ENCODE data around the gene TRPM4. TPM values are rescaled to one million over a fixed set of nuclear protein-coding genes. Genes with fewer than 3 reads are reported as not detected.

The TRPM4 gene
- total and polyA plus RNA-seq, 2 of the 13 experiments (the other 11 are each of a cell fraction or from before 2014, with no cell fraction given): 1.9 to 4.3 TPM

DNA sequence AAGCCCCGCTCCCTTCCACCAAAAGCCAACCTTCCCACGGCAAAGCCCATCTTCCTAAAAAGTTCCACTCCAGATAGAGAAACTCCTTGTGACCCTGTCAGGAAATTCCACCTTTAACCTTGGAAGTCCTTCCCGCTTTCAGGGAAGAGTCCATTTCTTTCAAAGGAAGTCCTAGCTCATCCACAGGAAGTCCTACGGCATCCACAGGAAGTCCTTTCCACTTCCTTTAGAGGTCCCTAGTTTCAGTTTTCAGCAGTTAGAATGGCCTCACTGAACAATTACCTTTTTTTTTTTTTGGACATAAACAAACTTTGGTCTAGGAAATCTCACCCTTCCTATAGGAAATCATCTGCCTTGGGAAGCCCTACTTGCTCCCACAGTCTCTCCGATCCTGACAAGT, 31.7 kb downstream of the TRPM4 start:
- 99% methylated on average over 5 of the region's 5 CpGs for WGBS (ENCODE audit: low lambda C conversion rate)
- Histone ChIP-seq H3K4me3 (replicated peaks in 1 of 3; ENCODE audit: insufficient read depth in 1 of 3, low read depth in 2 of 3, low read length in 3 of 3) (no peak overlapping the region), H3K9me3 (ENCODE audit: low read length) (0 out of 2 replicates have a peak, but pooled peaks cover under 1% of the 10 kb centered on the region), H3K27ac (ENCODE audit: extremely low read length, insufficient read depth, low read length) (no peak overlapping the region), H3K4me2 (ENCODE audit: low read depth, low read length) (no peak overlapping the region), H3K79me2 (ENCODE audit: insufficient read depth, low read length) (no peaks in the 10 kb centered on the region), H3K27me3 (ENCODE audit: control insufficient read depth in 1 of 2, insufficient read depth in 2 of 2, low read length in 2 of 2) (no peaks in the 10 kb centered on the region), H3K9ac (ENCODE audit: insufficient read depth, low read depth, low read length) (no peak overlapping the region), H3K36me3 (replicated peaks in 1 of 2; ENCODE audit: control insufficient read depth in 1 of 2, insufficient read depth in 2 of 2, low read length in 2 of 2) (no peaks in the 10 kb centered on the region), H4K20me1 (ENCODE audit: insufficient read depth, low read length) (no peaks in the 10 kb centered on the region), H2AFZ (ENCODE audit: low read length) (no peak overlapping the region), H3K4me1 (ENCODE audit: insufficient read depth, low read length) (peaks cover 21% of the 10 kb centered on the region)
- no TSS peak for BruUV-seq (replicated peaks)
- ChIA-PET POLR2A (no interaction called here), CTCF (ENCODE audit: low intra/inter-chr PET ratio, low total read pairs) (no interaction called here)
- FAIRE-seq: no peak
- in situ Hi-C loops (cut with HindIII; ENCODE audit: extremely low pct_ligation_motif_present, low pct_unique_long_range_greater_than_20kb): no loop called here
- ATAC-seq: no peak
- TF ChIP-seq GABPA (IDR thresholded peaks at IDR 0.05; ENCODE audit: low read depth, low read length): peak; percentile 16; the same call in 1 of the 2 replicates
- peak; percentile 56 for TF ChIP-seq GABPA (CRISPR knock-in tag; IDR thresholded peaks at IDR 0.05; ENCODE audit: low read depth)
- no peak for TF ChIP-seq CEBPG (CRISPR knock-in tag; IDR thresholded peaks at IDR 0.05)
- intact Hi-C loops (cut with micrococcal nuclease; ENCODE audit: unreplicated experiment): no loop called here
- DNase-seq (ENCODE audit: low spot score): no peak

DNA sequence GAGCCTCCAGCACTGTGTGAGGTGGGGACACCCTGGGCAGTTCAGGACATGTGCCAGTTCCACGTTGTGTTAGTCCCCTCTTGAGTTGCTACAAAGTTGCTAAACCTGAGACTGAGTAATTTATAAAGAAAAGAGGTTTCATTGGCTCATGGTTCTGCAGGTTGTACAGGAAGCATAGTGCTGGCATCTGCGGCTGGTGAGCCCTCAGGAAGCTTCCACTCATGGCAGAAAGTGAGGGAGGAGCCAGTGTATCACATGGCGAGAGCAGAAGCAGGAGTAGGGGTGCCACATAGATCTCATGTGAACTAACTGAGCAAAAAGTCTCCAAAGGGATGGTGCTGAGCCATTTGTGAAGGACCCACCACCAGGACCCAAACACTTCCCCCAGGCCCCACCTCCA, 33.2 kb downstream of the TRPM4 start:
- no peak overlapping the region for H2AFZ ChIP-seq (ENCODE audit: low read length)
- H3K4me3 ChIP-seq (replicated peaks in 1 of 3; ENCODE audit: insufficient read depth in 1 of 3, low read depth in 2 of 3, low read length in 3 of 3): no peak overlapping the region
- in situ Hi-C loops (cut with HindIII; ENCODE audit: extremely low pct_ligation_motif_present, low pct_unique_long_range_greater_than_20kb): loop anchor here (10.0 kb wide), 1 partner anchor 96 kb away; no protein-coding TSS in a partner anchor
- H3K36me3 ChIP-seq (replicated peaks in 1 of 2; ENCODE audit: control insufficient read depth in 1 of 2, insufficient read depth in 2 of 2, low read length in 2 of 2): no peaks in the 10 kb centered on the region
- ATAC-seq: no peak
- POLR2A ChIA-PET: no interaction called here
- no peak overlapping the region for H3K27ac ChIP-seq (ENCODE audit: extremely low read length, insufficient read depth, low read length)
- H3K4me2 ChIP-seq (ENCODE audit: low read depth, low read length): no peak overlapping the region
- peaks cover 14% of the 10 kb centered on the region for H3K4me1 ChIP-seq (ENCODE audit: insufficient read depth, low read length)
- no peaks in the 10 kb centered on the region for H3K27me3 ChIP-seq (ENCODE audit: control insufficient read depth in 1 of 2, insufficient read depth in 2 of 2, low read length in 2 of 2)
- no peak overlapping the region for H3K9ac ChIP-seq (ENCODE audit: insufficient read depth, low read depth, low read length)
- CTCF ChIA-PET (ENCODE audit: low intra/inter-chr PET ratio, low total read pairs): no interaction called here
- TF ChIP-seq HCFC1 (IDR thresholded peaks at IDR 0.05; ENCODE audit: low read depth, low read length): no peak
- 92% methylated on average over 3 of the region's 3 CpGs for WGBS (ENCODE audit: low lambda C conversion rate)
- BruUV-seq (replicated peaks): no TSS peak
- no peak for FAIRE-seq
- intact Hi-C loops (cut with micrococcal nuclease; ENCODE audit: unreplicated experiment): no loop called here
- DNase-seq (ENCODE audit: low spot score): no peak
- H3K79me2 ChIP-seq (ENCODE audit: insufficient read depth, low read length): no peaks in the 10 kb centered on the region
- H4K20me1 ChIP-seq (ENCODE audit: insufficient read depth, low read length): no peaks in the 10 kb centered on the region
- H3K9me3 ChIP-seq (ENCODE audit: low read length): no peaks in the 10 kb centered on the region

All from HepG2 (cell line).